Adipocyte (in vitro differentiated cells): ENCODE results near the gene KMT2E.
A peak's percentile ranks its signal among the peaks of the same experiment; 100 is the strongest.
"Not testable (repeated sequence)": the region's sequence is repeated elsewhere in the genome, so short reads cannot be mapped to it uniquely, and the experiment has no call there.

Source experiments
- DNase-seq: peaks from one replicate; pipeline ENCODE4 v3.0.0-alpha.2; 2015; ENCODE audit warnings: low read depth
- H3K27me3 ChIP-seq: replicated peaks from 2 replicates; pipeline ENCODE4 v1.7.0; 2013; ENCODE audit warnings: mild to moderate bottlenecking, low read length, moderate library complexity; ENCODE audit not compliant: control insufficient read depth, insufficient read depth
- H3K36me3 ChIP-seq: 2 replicates; pipeline ENCODE4 v1.7.0; 2013; ENCODE audit warnings: low read length, mild to moderate bottlenecking, moderate library complexity; ENCODE audit not compliant: control insufficient read depth, insufficient read depth, severe bottlenecking
- H3K4me1 ChIP-seq: 2 replicates; pipeline ENCODE4 v1.7.0; 2013; ENCODE audit warnings: mild to moderate bottlenecking, low read length, moderate library complexity; ENCODE audit not compliant: control insufficient read depth, insufficient read depth
- H3K4me3 ChIP-seq: 2 replicates; pipeline ENCODE4 v1.7.0; 2013; ENCODE audit warnings: mild to moderate bottlenecking, low read length, moderate library complexity
- H3K9ac ChIP-seq: 2 replicates; pipeline ENCODE4 v1.7.0; 2013; ENCODE audit warnings: mild to moderate bottlenecking, low read length, moderate library complexity
- H3K9me3 ChIP-seq: 2 replicates; pipeline ENCODE4 v1.7.0; 2013; ENCODE audit warnings: mild to moderate bottlenecking, low read length, moderate library complexity; ENCODE audit not compliant: control insufficient read depth

Gene KMT2E

GRCh38 chr7:104973227-104973626 is 40.8 kb upstream of the KMT2E start:
- H3K9me3 ChIP-seq = no peaks in the 10 kb centered on the region
- no peaks in the 10 kb centered on the region for H3K36me3 ChIP-seq
- no peaks in the 10 kb centered on the region for H3K27me3 ChIP-seq
- H3K4me3 ChIP-seq = peak overlapping the region; percentile 12
- H3K4me1 ChIP-seq = peaks cover 59% of the 10 kb centered on the region
- H3K9ac ChIP-seq = peak overlapping the region; percentile 45
- no peak for DNase-seq

DNA sequence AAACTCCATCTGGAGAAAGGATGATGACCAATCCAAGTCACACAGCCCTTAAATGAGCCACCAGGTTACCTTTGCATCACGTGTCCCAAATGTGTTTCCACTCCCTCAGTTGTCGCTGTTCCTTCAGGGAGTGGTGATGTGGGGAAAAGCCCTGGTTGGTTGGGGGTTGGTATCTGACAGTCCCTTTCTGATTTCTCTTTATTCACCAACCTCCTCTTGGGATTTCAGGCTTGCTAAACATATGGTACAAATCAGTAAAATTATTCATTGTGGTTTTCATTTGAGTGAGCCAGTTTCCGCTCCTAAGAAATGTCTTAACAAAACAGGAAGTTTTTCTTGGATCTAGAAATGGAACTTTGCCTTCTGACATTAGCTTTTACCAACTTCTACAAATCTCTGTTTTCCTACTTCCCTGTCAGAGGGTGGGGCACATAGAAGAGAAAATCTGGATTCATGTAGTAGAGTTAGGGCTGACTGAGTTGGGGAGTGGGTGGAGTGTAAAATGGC is 40.0 kb upstream of the KMT2E start:
- peaks cover 59% of the 10 kb centered on the region for H3K4me1 ChIP-seq
- H3K27me3 ChIP-seq = no peaks in the 10 kb centered on the region
- no peaks in the 10 kb centered on the region for H3K36me3 ChIP-seq
- peak overlapping the region; percentile 48 for H3K9ac ChIP-seq
- peak; percentile 87 for DNase-seq
- no peaks in the 10 kb centered on the region for H3K9me3 ChIP-seq
- H3K4me3 ChIP-seq = peak overlapping the region; percentile 12

- not testable (repeated sequence) for H3K9me3 ChIP-seq, DNase-seq, H3K27me3 ChIP-seq, H3K36me3 ChIP-seq, H3K9ac ChIP-seq, H3K4me3 ChIP-seq
- H3K4me1 ChIP-seq = peaks cover 68% of the 10 kb centered on the region
Measured at GRCh38 chr7:104975553-104975952, 38.5 kb upstream of the KMT2E start.

DNA sequence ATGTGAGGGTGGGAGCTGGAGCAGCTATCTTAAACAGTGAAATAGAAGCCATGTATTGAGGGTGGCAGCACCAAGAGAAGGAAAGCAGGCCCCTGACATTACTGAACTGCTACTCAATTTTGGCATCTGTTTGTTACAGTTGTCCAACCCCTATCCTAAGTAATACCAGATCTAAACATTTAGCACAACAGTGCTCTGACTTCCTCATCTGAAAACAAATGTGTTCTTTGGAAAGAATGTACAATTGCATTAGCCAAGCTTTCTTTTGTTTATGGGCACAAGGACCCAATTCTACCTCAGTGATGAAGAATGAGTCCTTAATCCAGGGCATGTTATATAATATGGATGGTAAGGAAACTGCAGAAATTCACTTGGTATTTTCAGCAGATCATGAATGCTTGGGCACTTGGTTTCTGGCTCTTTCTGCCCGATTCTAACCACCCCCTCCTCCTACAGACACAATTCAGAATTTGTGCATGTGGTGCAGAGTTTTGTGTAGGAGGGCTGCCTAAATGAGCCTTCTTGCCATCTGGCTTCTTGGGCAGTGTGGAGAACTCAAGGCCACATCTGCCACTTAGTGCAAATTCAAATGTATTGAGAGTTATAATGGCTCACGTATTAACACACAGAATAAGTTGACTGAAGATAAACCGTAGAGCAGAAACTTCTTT is 36.9 kb upstream of the KMT2E start:
- H3K4me3 ChIP-seq = no peak overlapping the region
- H3K4me1 ChIP-seq = peaks cover 72% of the 10 kb centered on the region
- no peaks in the 10 kb centered on the region for H3K27me3 ChIP-seq
- H3K9me3 ChIP-seq = no peaks in the 10 kb centered on the region
- peak; percentile 61 for DNase-seq
- no peaks in the 10 kb centered on the region for H3K36me3 ChIP-seq
- peak overlapping the region; percentile 18 for H3K9ac ChIP-seq

- Histone ChIP-seq H3K27me3 (no peaks in the 10 kb centered on the region), H3K36me3 (no peaks in the 10 kb centered on the region), H3K4me1 (peaks cover 79% of the 10 kb centered on the region), H3K4me3 (peak overlapping the region; percentile 53), H3K9ac (peak overlapping the region; percentile 77), H3K9me3 (no peaks in the 10 kb centered on the region)
- no peak for DNase-seq
Measured at GRCh38 chr7:104978460-104978859, 35.5 kb upstream of the KMT2E start.

- Histone ChIP-seq H3K9me3 (no peaks in the 10 kb centered on the region), H3K4me3 (peak overlapping the region; percentile 53), H3K9ac (peak overlapping the region; percentile 77), H3K36me3 (no peaks in the 10 kb centered on the region), H3K27me3 (no peaks in the 10 kb centered on the region), H3K4me1 (peaks cover 75% of the 10 kb centered on the region)
- DNase-seq = peak; percentile 58
Measured at GRCh38 chr7:104979167-104979841, 34.7 kb upstream of the KMT2E start.

GRCh38 chr7:104980440-104980839 is 33.6 kb upstream of the KMT2E start:
- H3K4me3 ChIP-seq = no peak overlapping the region
- H3K9me3 ChIP-seq = no peaks in the 10 kb centered on the region
- H3K27me3 ChIP-seq = no peaks in the 10 kb centered on the region
- peaks cover 83% of the 10 kb centered on the region for H3K4me1 ChIP-seq
- peak overlapping the region; percentile 23 for H3K9ac ChIP-seq
- no peak for DNase-seq
- no peaks in the 10 kb centered on the region for H3K36me3 ChIP-seq

DNA sequence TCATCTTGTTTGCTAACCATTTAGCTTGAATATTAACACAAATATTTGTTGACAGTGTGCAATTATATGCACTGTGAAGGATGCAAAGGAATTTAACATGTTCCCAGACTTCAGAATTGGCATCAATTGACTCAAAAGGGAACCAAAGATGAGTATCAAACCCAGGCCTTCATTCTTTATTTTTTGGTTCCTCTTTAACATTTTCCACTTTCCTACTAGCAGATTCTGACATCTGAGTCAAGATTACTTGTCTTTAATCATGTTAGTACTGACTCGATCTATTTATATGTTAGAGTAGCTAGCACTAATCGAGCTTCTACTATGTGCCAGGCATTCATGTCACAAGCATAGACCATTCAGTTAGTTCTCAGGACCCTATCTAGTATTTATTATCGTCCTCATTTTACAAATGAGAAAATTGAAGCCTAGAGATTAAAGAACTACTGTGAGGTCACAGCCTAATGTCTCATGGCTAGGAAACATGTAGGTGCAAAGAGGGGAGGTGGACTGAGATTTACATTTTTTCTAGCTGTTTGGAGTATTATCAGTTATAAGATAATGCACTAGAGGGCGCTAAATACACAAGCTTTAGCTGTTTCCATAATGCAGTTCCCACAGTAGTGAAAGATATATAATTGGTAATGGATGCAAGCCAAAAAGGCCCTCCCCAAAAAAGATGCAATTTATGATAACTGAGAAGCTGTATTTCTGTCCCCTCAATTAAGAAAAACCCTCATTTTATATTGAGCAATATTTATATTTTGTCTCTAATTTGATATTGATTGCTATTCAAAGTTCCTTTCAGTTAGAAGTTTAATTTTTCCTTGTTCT is 32.9 kb upstream of the KMT2E start:
- Histone ChIP-seq H3K9ac (peak overlapping the region; percentile 99), H3K4me3 (no peak overlapping the region), H3K9me3 (no peaks in the 10 kb centered on the region), H3K4me1 (peaks cover 89% of the 10 kb centered on the region), H3K36me3 (peaks cover 3% of the 10 kb centered on the region), H3K27me3 (no peaks in the 10 kb centered on the region)
- peak; percentile 93 for DNase-seq

DNA sequence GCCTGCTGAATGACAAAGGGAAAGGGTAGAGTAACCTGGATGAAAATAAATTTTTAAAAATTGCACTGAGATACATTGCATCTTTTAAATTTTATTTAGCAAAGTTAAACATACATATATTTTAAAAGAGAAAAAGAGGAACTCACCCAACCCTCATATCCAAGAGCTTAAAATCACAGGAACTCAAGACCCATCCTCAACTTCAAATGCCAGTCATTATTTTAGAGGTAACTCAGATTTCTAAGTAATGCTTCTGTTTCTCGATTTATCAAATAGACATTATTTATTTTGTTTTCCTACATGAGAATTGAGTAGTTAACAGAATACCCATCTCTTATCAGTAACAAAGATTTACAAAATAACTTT is 32.4 kb upstream of the KMT2E start:
- Histone ChIP-seq H3K36me3 (peaks cover 9% of the 10 kb centered on the region), H3K4me1 (peaks cover 92% of the 10 kb centered on the region), H3K4me3 (peak overlapping the region; percentile 90), H3K27me3 (no peaks in the 10 kb centered on the region), H3K9me3 (no peaks in the 10 kb centered on the region), H3K9ac (peak overlapping the region; percentile 99)
- DNase-seq = no peak

DNA sequence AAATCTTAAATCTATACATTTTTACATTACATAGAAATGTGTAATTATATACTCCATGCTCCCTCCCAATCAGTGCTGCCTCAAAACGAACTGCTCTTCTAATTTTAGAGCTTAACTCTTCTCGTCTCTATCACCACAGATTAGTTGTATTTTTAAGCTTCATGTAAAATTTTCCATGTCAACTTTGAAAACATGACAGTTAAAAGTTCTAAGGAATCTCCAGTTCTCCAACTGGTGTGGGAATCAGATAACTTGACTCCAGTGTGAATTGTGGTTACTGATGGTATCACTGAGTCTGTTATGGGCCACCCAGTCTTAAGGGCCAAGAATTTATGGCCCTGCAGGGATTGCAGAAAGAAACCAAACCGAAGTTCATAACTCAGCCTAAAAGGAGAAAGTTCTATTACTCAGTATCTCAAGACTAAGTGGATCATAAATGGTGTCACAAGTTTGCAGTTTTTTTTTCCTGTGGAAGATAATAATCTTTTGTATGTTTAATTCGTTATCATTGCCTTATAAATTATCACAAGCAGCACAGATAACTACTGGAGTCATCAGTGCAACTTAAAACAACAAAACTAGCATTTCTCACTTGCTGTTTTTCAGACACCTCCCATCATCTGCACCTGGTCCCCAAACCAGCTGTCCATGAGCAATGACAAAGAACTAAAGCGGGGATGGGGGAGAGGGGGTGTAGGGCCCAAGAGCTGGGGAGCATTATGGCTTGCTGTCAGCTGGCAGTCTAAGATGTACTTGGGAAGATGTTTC is 31.5 kb upstream of the KMT2E start:
- Histone ChIP-seq H3K4me1 (peaks cover 86% of the 10 kb centered on the region), H3K36me3 (peaks cover 9% of the 10 kb centered on the region), H3K9me3 (no peaks in the 10 kb centered on the region), H3K4me3 (peak overlapping the region; percentile 90), H3K9ac (peak overlapping the region; percentile 99), H3K27me3 (no peaks in the 10 kb centered on the region)
- DNase-seq = no peak
